Measurements from ENCODE around the gene MYBPC2.

- TF ChIP-seq EZH2 (IDR thresholded peaks at IDR 0.05) (no peak), POLR2AphosphoS5 (IDR thresholded peaks at IDR 0.05; ENCODE audit: borderline replicate concordance, low read depth, low read length) (no peak), FOXP2 (optimal IDR thresholded peaks at IDR 0.05; ENCODE audit: control extremely low read depth, extremely low read length, insufficient read depth) (no peak)
These were observed 16.7 kb downstream of the MYBPC2 start for GRCh38 chr19:50449236-50449899.

Measured in SK-N-MC (cell line).